Measurements from ENCODE around the gene STK39. TPM values are rescaled to one million over a fixed set of nuclear protein-coding genes. Genes with fewer than 3 reads are reported as not detected.

STK39 gene
- total RNA-seq, 1 experiment from 2014 or later, result 22.1 TPM

GRCh38 chr2:168006498-168006897 is 240.9 kb downstream of the STK39 start:
- Mint-ChIP-seq H3K27ac (no peak overlapping the region), H3K9me3 (no peaks in the 10 kb centered on the region), H3K4me1 (no peaks in the 10 kb centered on the region; a peak in 1 of 4 replicates), H3K4me3 (no peak overlapping the region), H3K27me3 (ENCODE audit: low read depth) (no peaks in the 10 kb centered on the region), H3K36me3 (ENCODE audit: insufficient read depth in 1 of 3, low read depth in 3 of 3) (peaks cover 0 to 14% (median 2%) of the 10 kb centered on the region in 3 experiments; a peak in 4 of 7 replicates)
- H3K9me3 ChIP-seq (ENCODE audit: control insufficient read depth, low read depth, low read length), result no peaks in the 10 kb centered on the region
- H2BK20ac ChIP-seq (ENCODE audit: low read depth, low read length, poor library complexity, severe bottlenecking), result no peak overlapping the region
- whole genome bisulfite sequencing (ENCODE audit: extremely low coverage, insufficient read length, low lambda C conversion rate), result no CpG with 5 or more reads among the region's 5 CpGs
- H3K4me2 ChIP-seq (ENCODE audit: insufficient read depth, insufficient read length, low read length), result no peak overlapping the region
- no peak overlapping the region for H2BK120ac ChIP-seq (ENCODE audit: low read depth, low read length, poor library complexity, severe bottlenecking)
- no peaks in the 10 kb centered on the region for H4K20me1 ChIP-seq (ENCODE audit: control insufficient read depth, insufficient read depth, insufficient read length)
- H3K27me3 ChIP-seq (ENCODE audit: insufficient read depth, low read length), result no peaks in the 10 kb centered on the region
- H3K79me1 ChIP-seq (ENCODE audit: insufficient read depth, low read depth, low read length, poor library complexity, severe bottlenecking), result no peaks in the 10 kb centered on the region
- no peak overlapping the region for H3K14ac ChIP-seq (ENCODE audit: insufficient read depth, low read length)
- H3K27ac ChIP-seq (ENCODE audit: insufficient read length, low read depth, low read length), result no peak overlapping the region
- no peak overlapping the region for H3K9ac ChIP-seq (ENCODE audit: extremely low read depth, insufficient read length, low read length)
- no peak overlapping the region for H3K4ac ChIP-seq (ENCODE audit: low read depth, low read length)
- H3K23me2 ChIP-seq (ENCODE audit: insufficient read length, low read depth, low read length, poor library complexity, severe bottlenecking), result no peaks in the 10 kb centered on the region
- H4K8ac ChIP-seq (replicated peaks; ENCODE audit: insufficient read length, low read depth, low read length), result no peak overlapping the region
- no peak overlapping the region for H4K5ac ChIP-seq (ENCODE audit: insufficient read length, low read depth, low read length)
- H3K79me2 ChIP-seq (ENCODE audit: insufficient read depth, low read length), result no peaks in the 10 kb centered on the region
- H2BK15ac ChIP-seq (ENCODE audit: low read depth, low read length), result no peak overlapping the region
- no peak overlapping the region for H3K56ac ChIP-seq (ENCODE audit: insufficient read length, low read depth, low read length)
- H2BK12ac ChIP-seq (ENCODE audit: insufficient read length, low read depth, low read length), result no peak overlapping the region
- H3K23ac ChIP-seq (ENCODE audit: insufficient read length, low read depth, low read length), result no peak overlapping the region
- no peak overlapping the region for H3K18ac ChIP-seq (ENCODE audit: insufficient read length, low read depth, low read length)
- TF ChIP-seq CTCF (conservative IDR thresholded peaks at IDR 0.05), result no peak
- H3T11ph ChIP-seq (ENCODE audit: low read length), result no peak overlapping the region
- no peak for DNase-seq
- no peak overlapping the region for H2AFZ ChIP-seq (ENCODE audit: low read length)
- H2BK5ac ChIP-seq (ENCODE audit: insufficient read length, low read length), result no peak overlapping the region
- no peak overlapping the region for H4K91ac ChIP-seq (ENCODE audit: insufficient read length, low read depth, low read length)
- no peaks in the 10 kb centered on the region for H3K4me1 ChIP-seq (ENCODE audit: insufficient read depth, low read length)
- no peak overlapping the region for H2AK5ac ChIP-seq (ENCODE audit: insufficient read length, low read length)
